ENCODE data around the gene FOSL2. TPM values are rescaled to one million over a fixed set of nuclear protein-coding genes. Genes with fewer than 3 reads are reported as not detected.

The FOSL2 gene
- total RNA-seq, 1 donor from 2014 or later = 77.1 TPM

- peaks cover 31% of the 10 kb centered on the region for H3K36me3 ChIP-seq (ENCODE audit: control insufficient read depth, insufficient read depth, low read length)
- peak overlapping the region; percentile 82 for H3K4me3 ChIP-seq (ENCODE audit: low read depth, low read length)
- H3K27me3 ChIP-seq (ENCODE audit: control insufficient read depth, insufficient read depth, low read length) = no peaks in the 10 kb centered on the region
- TF ChIP-seq CTCF (IDR thresholded peaks at IDR 0.05; ENCODE audit: insufficient read depth, low read length, severe bottlenecking) = no peak
- DNase-seq (ENCODE audit: low read depth) = peak; percentile 29
- no peak for FAIRE-seq
These were observed 1.7 kb downstream of the FOSL2 start for GRCh38 chr2:28394331-28394877.

- DNase-seq (ENCODE audit: low read depth) (no peak), FAIRE-seq (no peak)
- no peak for TF ChIP-seq CTCF (IDR thresholded peaks at IDR 0.05; ENCODE audit: insufficient read depth, low read length, severe bottlenecking)
- H3K4me3 ChIP-seq (ENCODE audit: low read depth, low read length) = peak overlapping the region; percentile 82
- H3K27me3 ChIP-seq (ENCODE audit: control insufficient read depth, insufficient read depth, low read length) = no peaks in the 10 kb centered on the region
- H3K36me3 ChIP-seq (ENCODE audit: control insufficient read depth, insufficient read depth, low read length) = peaks cover 32% of the 10 kb centered on the region
These were observed 2.3 kb downstream of the FOSL2 start for GRCh38 chr2:28394997-28395333.

- no peaks in the 10 kb centered on the region for H3K27me3 ChIP-seq (ENCODE audit: control insufficient read depth, insufficient read depth, low read length)
- no peak for TF ChIP-seq CTCF (IDR thresholded peaks at IDR 0.05; ENCODE audit: insufficient read depth, low read length, severe bottlenecking)
- H3K36me3 ChIP-seq (ENCODE audit: control insufficient read depth, insufficient read depth, low read length) = peaks cover 34% of the 10 kb centered on the region
- peak overlapping the region; percentile 82 for H3K4me3 ChIP-seq (ENCODE audit: low read depth, low read length)
- FAIRE-seq = no peak
- DNase-seq (ENCODE audit: low read depth) = peak; percentile 68
These were observed 2.8 kb downstream of the FOSL2 start for GRCh38 chr2:28395334-28396061.

- FAIRE-seq (no peak), DNase-seq (ENCODE audit: low read depth) (no peak)
- Histone ChIP-seq H3K36me3 (ENCODE audit: control insufficient read depth, insufficient read depth, low read length) (peaks cover 41% of the 10 kb centered on the region), H3K27me3 (ENCODE audit: control insufficient read depth, insufficient read depth, low read length) (no peaks in the 10 kb centered on the region), H3K4me3 (ENCODE audit: low read depth, low read length) (peak overlapping the region; percentile 82)
- TF ChIP-seq CTCF (IDR thresholded peaks at IDR 0.05; ENCODE audit: insufficient read depth, low read length, severe bottlenecking) = no peak
These were observed 4.4 kb downstream of the FOSL2 start for GRCh38 chr2:28397043-28397381.

- H3K36me3 ChIP-seq (ENCODE audit: control insufficient read depth, insufficient read depth, low read length) = peaks cover 49% of the 10 kb centered on the region
- FAIRE-seq (no peak), DNase-seq (ENCODE audit: low read depth) (peak; percentile 33)
- TF ChIP-seq CTCF (IDR thresholded peaks at IDR 0.05; ENCODE audit: insufficient read depth, low read length, severe bottlenecking) = no peak
- peak overlapping the region; percentile 82 for H3K4me3 ChIP-seq (ENCODE audit: low read depth, low read length)
- no peaks in the 10 kb centered on the region for H3K27me3 ChIP-seq (ENCODE audit: control insufficient read depth, insufficient read depth, low read length)
These were observed 5.6 kb downstream of the FOSL2 start for GRCh38 chr2:28398101-28398834.

All from bronchial epithelial cell (primary cell).